GM23338 (cell line): ENCODE data around the gene BRF1. TPM values are rescaled to one million over a fixed set of nuclear protein-coding genes. Genes with fewer than 3 reads are reported as not detected.

Source experiments
- ATAC-seq: fragments of 200-7000 bp; cut with Tn5 transposase; 3 replicates; pipeline ENCODE4 v1.9.1; 2020
- DNase-seq: peaks from one replicate; pipeline ENCODE4 v3.0.0-alpha.2; 2015; ENCODE audit warnings: low spot score
- H2AFZ ChIP-seq: fragments of 200-600 bp; sonication (generic); 2 replicates; pipeline ENCODE4 v1.8.0; 2016; ENCODE audit warnings: antibody characterized with exemption, mild to moderate bottlenecking, moderate library complexity
- H3F3A ChIP-seq: fragments of 200-600 bp; sonication (generic); replicated peaks from 2 replicates; pipeline ENCODE4 v1.8.0; 2017; ENCODE audit warnings: antibody characterized with exemption, mixed run types, low read depth
- H3K27ac ChIP-seq: fragments of 200-600 bp; sonication (generic); 2 replicates; pipeline ENCODE4 v1.6.1; 2016; ENCODE audit warnings: low read depth
- H3K27me3 ChIP-seq: fragments of 200-600 bp; sonication (generic); 2 replicates; pipeline ENCODE4 v1.8.0; 2016; ENCODE audit warnings: mild to moderate bottlenecking, mixed run types, moderate library complexity; ENCODE audit not compliant: insufficient read depth
- H3K36me3 ChIP-seq: fragments of 200-600 bp; sonication (generic); 2 replicates; pipeline ENCODE4 v1.8.0; 2016; ENCODE audit warnings: mild to moderate bottlenecking; ENCODE audit not compliant: insufficient read depth
- H3K4me1 ChIP-seq: fragments of 200-600 bp; sonication (generic); 2 replicates; pipeline ENCODE4 v1.8.0; 2016; ENCODE audit warnings: mild to moderate bottlenecking, moderate library complexity; ENCODE audit not compliant: insufficient read depth
- H3K4me2 ChIP-seq: fragments of 200-600 bp; sonication (generic); 2 replicates; pipeline ENCODE4 v1.7.1; 2017; ENCODE audit warnings: mixed run types
- H3K4me3 ChIP-seq: fragments of 200-600 bp; sonication (generic); 2 replicates; pipeline ENCODE4 v1.6.1; 2016; ENCODE audit warnings: mixed run types
- H3K79me2 ChIP-seq: fragments of 200-600 bp; sonication (generic); replicated peaks from 2 replicates; pipeline ENCODE4 v1.8.0; 2017; ENCODE audit warnings: mild to moderate bottlenecking; ENCODE audit not compliant: insufficient read depth
- H3K9me2 ChIP-seq: fragments of 200-600 bp; sonication (generic); 2 replicates; pipeline ENCODE4 v1.8.0; 2017; ENCODE audit not compliant: insufficient read depth
- H4K20me1 ChIP-seq: fragments of 200-600 bp; sonication (generic); replicated peaks from 2 replicates; pipeline ENCODE4 v1.8.0; 2017; ENCODE audit warnings: mild to moderate bottlenecking; ENCODE audit not compliant: insufficient read depth
- H3K27ac Mint-ChIP-seq: 2 replicates; pipeline ENCODE4 v1.8.0; 2020; ENCODE audit warnings: inconsistent platforms, mild to moderate bottlenecking, moderate library complexity, mixed read lengths
- H3K27me3 Mint-ChIP-seq: 3 replicates; pipeline ENCODE4 v1.8.0; 2022; ENCODE audit warnings: low read depth, mild to moderate bottlenecking, moderate library complexity, mixed read lengths, inconsistent platforms; ENCODE audit not compliant: insufficient read depth, poor library complexity
- H3K36me3 Mint-ChIP-seq: 3 replicates; pipeline ENCODE4 v1.8.0; 2021; ENCODE audit warnings: low read depth, mild to moderate bottlenecking, inconsistent platforms, moderate library complexity, mixed read lengths
- H3K4me1 Mint-ChIP-seq: 3 replicates; pipeline ENCODE4 v1.8.0; 2020; ENCODE audit warnings: mild to moderate bottlenecking, inconsistent platforms, mixed read lengths
- H3K4me3 Mint-ChIP-seq: 3 replicates; pipeline ENCODE4 v1.8.0; 2021; ENCODE audit warnings: moderate library complexity, mild to moderate bottlenecking, inconsistent platforms, mixed read lengths
- H3K9me3 Mint-ChIP-seq: 3 replicates; pipeline ENCODE4 v1.8.0; 2020; ENCODE audit warnings: moderate library complexity, mild to moderate bottlenecking, inconsistent platforms, mixed read lengths
- CREB1 ChIP-seq: fragments of 250-450 bp; sonication (Bioruptor Pico); IDR thresholded peaks from 2 replicates; pipeline ENCODE4 v1.5.0; 2020; ENCODE audit warnings: low read depth, mild to moderate bottlenecking, moderate library complexity
- EZH2 ChIP-seq: fragments of 200-600 bp; sonication (generic); IDR thresholded peaks from one replicate; pipeline ENCODE4 v1.8.0; 2017; ENCODE audit warnings: antibody characterized with exemption, mild to moderate bottlenecking, low read depth; ENCODE audit not compliant: unreplicated experiment
- EZH2phosphoT487 ChIP-seq: fragments of 200-600 bp; sonication (generic); IDR thresholded peaks from one replicate; pipeline ENCODE4 v1.8.1; 2018; ENCODE audit warnings: antibody characterized with exemption; ENCODE audit not compliant: unreplicated experiment
- JUNB ChIP-seq: IDR thresholded peaks from one replicate; pipeline ENCODE4 v1.6.1; 2016; ENCODE audit warnings: antibody characterized with exemption; ENCODE audit not compliant: unreplicated experiment
- NANOG ChIP-seq: IDR thresholded peaks from 2 replicates; pipeline ENCODE4 v1.6.1; 2016; ENCODE audit warnings: antibody characterized with exemption, borderline replicate concordance
- POLR2AphosphoS5 ChIP-seq: IDR thresholded peaks from 2 replicates; pipeline ENCODE4 v1.6.1; 2016; ENCODE audit warnings: antibody characterized with exemption, low read depth
- STAT1 ChIP-seq: IDR thresholded peaks from one replicate; pipeline ENCODE4 v1.6.1; 2016; ENCODE audit warnings: antibody characterized with exemption; ENCODE audit not compliant: unreplicated experiment
- ZNF114 ChIP-seq: fragments of 250-450 bp; sonication (Bioruptor Pico); IDR thresholded peaks from 2 replicates; pipeline ENCODE4 v1.5.0; 2020; ENCODE audit warnings: mild to moderate bottlenecking, moderate library complexity
- ZNF331 ChIP-seq: fragments of 250-450 bp; sonication (Bioruptor Pico); IDR thresholded peaks from 2 replicates; pipeline ENCODE4 v1.5.0; 2020; ENCODE audit warnings: low read depth, mild to moderate bottlenecking, moderate library complexity
- polyA plus RNA-seq: library from polyadenylated mRNA; unstranded; fragments of >200 nt; fragmentation: Nextera tagmentation; extraction: Ambion mirVana; gene quantifications from 2 replicates; pipeline ENCODE4 v1.2.1, GENCODE V29; 2016
- total RNA-seq: library from RNA; depleted of rRNA; stranded (reverse); fragments of >200 nt; shearing (Covaris generic); gene quantifications from 2 replicates; pipeline ENCODE4 v1.2.3, GENCODE V29; 2014
- TF ChIP-seq, protein P1 (sequence below): IDR thresholded peaks from 2 replicates; pipeline ENCODE4 v1.6.1; 2016; ENCODE audit warnings: antibody characterized with exemption
- TF ChIP-seq, protein P2 (sequence below), 2 experiments: fragments of 200-600 bp in 1 of 2; sonication (generic) in 1 of 2; conservative IDR thresholded peaks; 2 replicates each; pipeline versions ENCODE4 v1.5.1 to v1.6.1; 2016 to 2017; ENCODE audit warnings: antibody characterized with exemption in 2 of 2, low read depth in 2 of 2, mild to moderate bottlenecking in 2 of 2, moderate library complexity in 1 of 2
- TF ChIP-seq, protein P3 (sequence below): fragments of 250-450 bp; sonication (Bioruptor Pico); IDR thresholded peaks from 2 replicates; pipeline ENCODE4 v1.5.0; 2020; ENCODE audit warnings: mild to moderate bottlenecking, moderate library complexity
- TF ChIP-seq, protein P4 (sequence below): IDR thresholded peaks from one replicate; pipeline ENCODE4 v1.6.1; 2018; ENCODE audit warnings: antibody characterized with exemption; ENCODE audit not compliant: unreplicated experiment

BRF1 gene
- total and polyA plus RNA-seq, 2 experiments from 2014 or later: 8.6 to 29.9 TPM

DNA sequence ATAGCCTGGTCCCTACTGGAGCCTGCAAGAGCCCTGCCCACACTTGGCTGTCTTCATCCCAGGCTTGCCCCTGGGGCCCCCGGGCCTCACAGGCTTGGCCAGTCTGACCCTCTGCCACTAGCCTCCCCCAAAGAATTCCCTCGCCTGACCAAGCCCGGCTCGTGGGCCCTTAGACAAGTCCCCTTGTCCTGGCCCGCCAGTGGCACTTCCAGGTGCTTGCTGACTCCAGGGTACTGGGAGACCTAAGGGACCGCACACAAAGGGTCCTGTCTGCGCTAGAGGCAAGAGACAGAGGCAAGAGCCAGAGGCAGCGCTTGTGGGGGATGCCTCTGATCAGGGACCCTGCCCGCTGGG lies 47.5 kb downstream of the BRF1 start:
- DNase-seq (no peak), ATAC-seq (no peak)
- H3K27ac Mint-ChIP-seq: no peak overlapping the region
- Histone ChIP-seq H3K9me2 (no peaks in the 10 kb centered on the region), H3K27me3 (no peaks in the 10 kb centered on the region), H3K4me3 (no peak overlapping the region), H3K4me2 (no peak overlapping the region), H3K4me1 (no peaks in the 10 kb centered on the region), H3K36me3 (no peaks in the 10 kb centered on the region), H3K79me2 (no peaks in the 10 kb centered on the region), H2AFZ (no peak overlapping the region), H4K20me1 (no peaks in the 10 kb centered on the region), H3F3A (0 out of 2 replicates have a peak, but pooled peaks cover 4% of the 10 kb centered on the region), H3K27ac (no peak overlapping the region)
- peaks cover 16% of the 10 kb centered on the region for H3K36me3 Mint-ChIP-seq
- H3K9me3 Mint-ChIP-seq: no peaks in the 10 kb centered on the region
- TF ChIP-seq ZNF331 (CRISPR knock-in tag) (no peak), JUNB (no peak), STAT1 (no peak), EZH2phosphoT487 (no peak), NANOG (no peak), ZNF114 (CRISPR knock-in tag) (no peak), POLR2AphosphoS5 (no peak), CREB1 (CRISPR knock-in tag) (no peak), EZH2 (no peak)
- TF ChIP-seq, protein P1, sequence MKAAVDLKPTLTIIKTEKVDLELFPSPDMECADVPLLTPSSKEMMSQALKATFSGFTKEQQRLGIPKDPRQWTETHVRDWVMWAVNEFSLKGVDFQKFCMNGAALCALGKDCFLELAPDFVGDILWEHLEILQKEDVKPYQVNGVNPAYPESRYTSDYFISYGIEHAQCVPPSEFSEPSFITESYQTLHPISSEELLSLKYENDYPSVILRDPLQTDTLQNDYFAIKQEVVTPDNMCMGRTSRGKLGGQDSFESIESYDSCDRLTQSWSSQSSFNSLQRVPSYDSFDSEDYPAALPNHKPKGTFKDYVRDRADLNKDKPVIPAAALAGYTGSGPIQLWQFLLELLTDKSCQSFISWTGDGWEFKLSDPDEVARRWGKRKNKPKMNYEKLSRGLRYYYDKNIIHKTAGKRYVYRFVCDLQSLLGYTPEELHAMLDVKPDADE: no peak
- TF ChIP-seq, protein P2, sequence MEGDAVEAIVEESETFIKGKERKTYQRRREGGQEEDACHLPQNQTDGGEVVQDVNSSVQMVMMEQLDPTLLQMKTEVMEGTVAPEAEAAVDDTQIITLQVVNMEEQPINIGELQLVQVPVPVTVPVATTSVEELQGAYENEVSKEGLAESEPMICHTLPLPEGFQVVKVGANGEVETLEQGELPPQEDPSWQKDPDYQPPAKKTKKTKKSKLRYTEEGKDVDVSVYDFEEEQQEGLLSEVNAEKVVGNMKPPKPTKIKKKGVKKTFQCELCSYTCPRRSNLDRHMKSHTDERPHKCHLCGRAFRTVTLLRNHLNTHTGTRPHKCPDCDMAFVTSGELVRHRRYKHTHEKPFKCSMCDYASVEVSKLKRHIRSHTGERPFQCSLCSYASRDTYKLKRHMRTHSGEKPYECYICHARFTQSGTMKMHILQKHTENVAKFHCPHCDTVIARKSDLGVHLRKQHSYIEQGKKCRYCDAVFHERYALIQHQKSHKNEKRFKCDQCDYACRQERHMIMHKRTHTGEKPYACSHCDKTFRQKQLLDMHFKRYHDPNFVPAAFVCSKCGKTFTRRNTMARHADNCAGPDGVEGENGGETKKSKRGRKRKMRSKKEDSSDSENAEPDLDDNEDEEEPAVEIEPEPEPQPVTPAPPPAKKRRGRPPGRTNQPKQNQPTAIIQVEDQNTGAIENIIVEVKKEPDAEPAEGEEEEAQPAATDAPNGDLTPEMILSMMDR (conservative IDR thresholded peaks at IDR 0.05; ENCODE audit: low read depth in 2 of 2): no peak
- TF ChIP-seq, protein P3, sequence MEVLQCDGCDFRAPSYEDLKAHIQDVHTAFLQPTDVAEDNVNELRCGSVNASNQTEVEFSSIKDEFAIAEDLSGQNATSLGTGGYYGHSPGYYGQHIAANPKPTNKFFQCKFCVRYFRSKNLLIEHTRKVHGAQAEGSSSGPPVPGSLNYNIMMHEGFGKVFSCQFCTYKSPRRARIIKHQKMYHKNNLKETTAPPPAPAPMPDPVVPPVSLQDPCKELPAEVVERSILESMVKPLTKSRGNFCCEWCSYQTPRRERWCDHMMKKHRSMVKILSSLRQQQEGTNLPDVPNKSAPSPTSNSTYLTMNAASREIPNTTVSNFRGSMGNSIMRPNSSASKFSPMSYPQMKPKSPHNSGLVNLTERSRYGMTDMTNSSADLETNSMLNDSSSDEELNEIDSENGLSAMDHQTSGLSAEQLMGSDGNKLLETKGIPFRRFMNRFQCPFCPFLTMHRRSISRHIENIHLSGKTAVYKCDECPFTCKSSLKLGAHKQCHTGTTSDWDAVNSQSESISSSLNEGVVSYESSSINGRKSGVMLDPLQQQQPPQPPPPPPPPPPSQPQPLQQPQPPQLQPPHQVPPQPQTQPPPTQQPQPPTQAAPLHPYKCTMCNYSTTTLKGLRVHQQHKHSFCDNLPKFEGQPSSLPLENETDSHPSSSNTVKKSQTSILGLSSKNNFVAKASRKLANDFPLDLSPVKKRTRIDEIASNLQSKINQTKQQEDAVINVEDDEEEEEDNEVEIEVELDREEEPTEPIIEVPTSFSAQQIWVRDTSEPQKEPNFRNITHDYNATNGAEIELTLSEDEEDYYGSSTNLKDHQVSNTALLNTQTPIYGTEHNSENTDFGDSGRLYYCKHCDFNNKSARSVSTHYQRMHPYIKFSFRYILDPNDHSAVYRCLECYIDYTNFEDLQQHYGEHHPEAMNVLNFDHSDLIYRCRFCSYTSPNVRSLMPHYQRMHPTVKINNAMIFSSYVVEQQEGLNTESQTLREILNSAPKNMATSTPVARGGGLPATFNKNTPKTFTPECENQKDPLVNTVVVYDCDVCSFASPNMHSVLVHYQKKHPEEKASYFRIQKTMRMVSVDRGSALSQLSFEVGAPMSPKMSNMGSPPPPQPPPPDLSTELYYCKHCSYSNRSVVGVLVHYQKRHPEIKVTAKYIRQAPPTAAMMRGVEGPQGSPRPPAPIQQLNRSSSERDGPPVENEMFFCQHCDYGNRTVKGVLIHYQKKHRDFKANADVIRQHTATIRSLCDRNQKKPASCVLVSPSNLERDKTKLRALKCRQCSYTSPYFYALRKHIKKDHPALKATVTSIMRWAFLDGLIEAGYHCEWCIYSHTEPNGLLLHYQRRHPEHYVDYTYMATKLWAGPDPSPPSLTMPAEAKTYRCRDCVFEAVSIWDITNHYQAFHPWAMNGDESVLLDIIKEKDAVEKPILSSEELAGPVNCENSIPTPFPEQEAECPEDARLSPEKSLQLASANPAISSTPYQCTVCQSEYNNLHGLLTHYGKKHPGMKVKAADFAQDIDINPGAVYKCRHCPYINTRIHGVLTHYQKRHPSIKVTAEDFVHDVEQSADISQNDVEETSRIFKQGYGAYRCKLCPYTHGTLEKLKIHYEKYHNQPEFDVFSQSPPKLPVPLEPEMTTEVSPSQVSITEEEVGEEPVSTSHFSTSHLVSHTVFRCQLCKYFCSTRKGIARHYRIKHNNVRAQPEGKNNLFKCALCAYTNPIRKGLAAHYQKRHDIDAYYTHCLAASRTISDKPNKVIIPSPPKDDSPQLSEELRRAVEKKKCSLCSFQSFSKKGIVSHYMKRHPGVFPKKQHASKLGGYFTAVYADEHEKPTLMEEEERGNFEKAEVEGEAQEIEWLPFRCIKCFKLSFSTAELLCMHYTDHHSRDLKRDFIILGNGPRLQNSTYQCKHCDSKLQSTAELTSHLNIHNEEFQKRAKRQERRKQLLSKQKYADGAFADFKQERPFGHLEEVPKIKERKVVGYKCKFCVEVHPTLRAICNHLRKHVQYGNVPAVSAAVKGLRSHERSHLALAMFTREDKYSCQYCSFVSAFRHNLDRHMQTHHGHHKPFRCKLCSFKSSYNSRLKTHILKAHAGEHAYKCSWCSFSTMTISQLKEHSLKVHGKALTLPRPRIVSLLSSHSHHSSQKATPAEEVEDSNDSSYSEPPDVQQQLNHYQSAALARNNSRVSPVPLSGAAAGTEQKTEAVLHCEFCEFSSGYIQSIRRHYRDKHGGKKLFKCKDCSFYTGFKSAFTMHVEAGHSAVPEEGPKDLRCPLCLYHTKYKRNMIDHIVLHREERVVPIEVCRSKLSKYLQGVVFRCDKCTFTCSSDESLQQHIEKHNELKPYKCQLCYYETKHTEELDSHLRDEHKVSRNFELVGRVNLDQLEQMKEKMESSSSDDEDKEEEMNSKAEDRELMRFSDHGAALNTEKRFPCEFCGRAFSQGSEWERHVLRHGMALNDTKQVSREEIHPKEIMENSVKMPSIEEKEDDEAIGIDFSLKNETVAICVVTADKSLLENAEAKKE (CRISPR knock-in tag): no peak
- TF ChIP-seq, protein P4, sequence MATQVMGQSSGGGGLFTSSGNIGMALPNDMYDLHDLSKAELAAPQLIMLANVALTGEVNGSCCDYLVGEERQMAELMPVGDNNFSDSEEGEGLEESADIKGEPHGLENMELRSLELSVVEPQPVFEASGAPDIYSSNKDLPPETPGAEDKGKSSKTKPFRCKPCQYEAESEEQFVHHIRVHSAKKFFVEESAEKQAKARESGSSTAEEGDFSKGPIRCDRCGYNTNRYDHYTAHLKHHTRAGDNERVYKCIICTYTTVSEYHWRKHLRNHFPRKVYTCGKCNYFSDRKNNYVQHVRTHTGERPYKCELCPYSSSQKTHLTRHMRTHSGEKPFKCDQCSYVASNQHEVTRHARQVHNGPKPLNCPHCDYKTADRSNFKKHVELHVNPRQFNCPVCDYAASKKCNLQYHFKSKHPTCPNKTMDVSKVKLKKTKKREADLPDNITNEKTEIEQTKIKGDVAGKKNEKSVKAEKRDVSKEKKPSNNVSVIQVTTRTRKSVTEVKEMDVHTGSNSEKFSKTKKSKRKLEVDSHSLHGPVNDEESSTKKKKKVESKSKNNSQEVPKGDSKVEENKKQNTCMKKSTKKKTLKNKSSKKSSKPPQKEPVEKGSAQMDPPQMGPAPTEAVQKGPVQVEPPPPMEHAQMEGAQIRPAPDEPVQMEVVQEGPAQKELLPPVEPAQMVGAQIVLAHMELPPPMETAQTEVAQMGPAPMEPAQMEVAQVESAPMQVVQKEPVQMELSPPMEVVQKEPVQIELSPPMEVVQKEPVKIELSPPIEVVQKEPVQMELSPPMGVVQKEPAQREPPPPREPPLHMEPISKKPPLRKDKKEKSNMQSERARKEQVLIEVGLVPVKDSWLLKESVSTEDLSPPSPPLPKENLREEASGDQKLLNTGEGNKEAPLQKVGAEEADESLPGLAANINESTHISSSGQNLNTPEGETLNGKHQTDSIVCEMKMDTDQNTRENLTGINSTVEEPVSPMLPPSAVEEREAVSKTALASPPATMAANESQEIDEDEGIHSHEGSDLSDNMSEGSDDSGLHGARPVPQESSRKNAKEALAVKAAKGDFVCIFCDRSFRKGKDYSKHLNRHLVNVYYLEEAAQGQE: no peak
- H3K4me3 Mint-ChIP-seq: no peak overlapping the region
- H3K4me1 Mint-ChIP-seq: no peaks in the 10 kb centered on the region
- H3K27me3 Mint-ChIP-seq: peaks cover 10% of the 10 kb centered on the region
